ENCODE measurements around the gene YY1.

YY1 gene

DNA sequence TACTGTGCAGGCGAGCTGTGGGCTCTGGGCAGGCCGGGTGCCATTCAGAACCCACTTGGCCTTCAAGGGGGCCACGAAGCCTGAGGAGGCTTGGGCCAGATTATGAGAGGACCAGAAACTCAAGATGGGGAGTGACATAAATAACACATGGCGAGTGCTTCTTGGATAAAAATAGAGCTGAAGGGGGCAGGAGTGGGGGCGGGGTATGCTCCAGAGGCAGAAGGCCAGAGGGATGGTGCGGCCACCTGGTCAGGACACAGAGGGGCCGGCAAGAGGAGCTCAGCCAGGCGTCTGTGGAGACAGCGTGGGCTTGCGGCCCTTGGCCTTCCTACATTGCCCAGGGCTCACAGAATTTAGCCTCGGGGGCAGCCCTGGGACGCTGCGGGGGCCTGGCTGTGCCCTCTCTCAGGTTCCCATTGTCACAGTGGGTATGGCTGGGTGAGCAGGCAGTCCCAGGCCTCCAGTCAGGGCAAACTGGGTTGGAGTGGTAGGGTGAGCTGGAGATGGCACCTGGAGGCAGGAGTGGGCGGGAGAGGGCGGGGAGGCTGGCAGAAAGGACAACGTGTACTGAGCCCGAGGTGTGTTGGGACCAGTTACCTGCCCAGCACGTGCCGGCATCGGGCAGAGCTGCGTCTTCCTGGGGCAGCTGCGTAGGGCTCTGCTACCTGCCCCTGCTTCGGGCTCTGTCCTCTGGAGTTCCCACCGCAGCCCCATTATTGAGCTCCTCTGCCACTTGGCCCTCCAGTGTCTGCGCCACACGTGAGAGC lies 74.7 kb downstream of the YY1 start:
- DNase-seq (ENCODE audit: low spot score) = no peak

DNA sequence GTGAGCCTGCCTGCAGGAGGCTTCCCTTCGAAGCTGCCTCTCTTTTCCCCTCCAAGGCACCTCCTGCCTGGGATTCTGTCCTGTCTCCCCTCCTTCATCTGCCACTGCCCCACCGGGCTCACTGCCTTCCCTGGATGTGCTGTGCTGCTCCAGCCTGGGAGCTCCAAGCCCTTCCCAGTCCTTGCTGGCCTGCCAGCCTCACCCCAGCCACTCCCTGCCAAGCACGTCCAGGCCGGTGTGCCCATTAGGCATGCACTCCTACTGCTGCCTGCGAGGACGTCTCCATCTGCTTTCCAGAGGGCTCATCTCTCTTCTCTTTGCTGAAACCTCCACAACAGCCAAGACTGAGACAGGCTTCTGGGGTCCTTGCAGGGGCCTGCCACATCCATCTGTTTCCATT lies 75.8 kb downstream of the YY1 start:
- DNase-seq (ENCODE audit: low spot score) = no peak

DNA sequence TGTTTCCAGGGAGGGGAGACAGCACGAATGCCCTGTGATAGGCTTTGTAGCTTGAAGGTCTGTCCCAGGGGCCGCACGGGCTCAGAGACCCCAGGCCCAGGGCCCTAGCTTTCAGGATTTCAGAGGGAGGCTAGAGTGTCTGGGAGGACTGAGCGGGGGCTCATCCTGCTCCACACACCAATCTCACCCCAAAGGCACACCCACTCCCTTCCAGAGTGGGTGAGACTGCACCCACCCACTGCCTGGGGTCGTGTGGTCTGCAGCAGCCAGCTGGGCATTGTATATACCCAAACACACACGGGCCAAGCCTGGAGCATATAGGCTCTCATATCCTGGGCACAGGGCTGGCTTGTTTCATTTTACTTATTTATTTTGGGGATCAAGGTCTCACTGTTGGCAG lies 78.4 kb downstream of the YY1 start:
- no peak for DNase-seq (ENCODE audit: low spot score)

- no peak for DNase-seq (ENCODE audit: low spot score)
Observed at GRCh38 chr14:100317912-100318808, 79.2 kb downstream of the YY1 start.

DNA sequence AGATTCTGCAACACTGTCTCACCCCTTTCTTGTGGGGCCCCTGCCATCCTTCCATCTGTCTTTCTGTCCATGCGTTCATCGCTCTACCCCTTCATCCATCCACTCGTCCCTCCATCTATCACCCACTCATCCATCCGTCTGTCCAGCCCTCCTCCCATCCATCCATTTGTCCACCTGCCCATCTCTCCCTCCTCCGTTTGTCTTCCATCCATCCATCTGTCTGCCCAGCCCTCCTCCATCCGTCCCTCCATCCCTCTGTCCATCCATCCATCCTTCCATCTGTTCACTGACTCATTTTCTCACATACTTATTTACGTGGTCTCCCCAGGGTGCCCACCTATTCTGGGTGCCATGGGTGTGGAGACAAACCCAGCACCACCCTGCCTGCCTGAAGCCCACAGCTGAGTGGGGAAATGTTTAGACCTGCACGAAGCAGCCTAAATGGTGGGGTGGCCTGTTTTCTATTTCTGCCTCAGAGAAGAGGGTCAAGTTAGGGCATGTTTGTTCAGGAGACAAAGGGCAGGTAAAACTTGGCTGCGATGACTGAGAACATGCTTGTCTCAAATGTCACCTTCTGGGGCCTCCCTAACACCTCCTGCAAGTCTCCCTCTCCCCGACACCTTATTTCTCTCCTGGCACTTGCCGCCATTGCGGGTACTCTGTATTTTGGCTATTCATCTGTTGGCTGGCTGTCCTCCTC lies 81.4 kb downstream of the YY1 start:
- DNase-seq (ENCODE audit: low spot score) = no peak

DNA sequence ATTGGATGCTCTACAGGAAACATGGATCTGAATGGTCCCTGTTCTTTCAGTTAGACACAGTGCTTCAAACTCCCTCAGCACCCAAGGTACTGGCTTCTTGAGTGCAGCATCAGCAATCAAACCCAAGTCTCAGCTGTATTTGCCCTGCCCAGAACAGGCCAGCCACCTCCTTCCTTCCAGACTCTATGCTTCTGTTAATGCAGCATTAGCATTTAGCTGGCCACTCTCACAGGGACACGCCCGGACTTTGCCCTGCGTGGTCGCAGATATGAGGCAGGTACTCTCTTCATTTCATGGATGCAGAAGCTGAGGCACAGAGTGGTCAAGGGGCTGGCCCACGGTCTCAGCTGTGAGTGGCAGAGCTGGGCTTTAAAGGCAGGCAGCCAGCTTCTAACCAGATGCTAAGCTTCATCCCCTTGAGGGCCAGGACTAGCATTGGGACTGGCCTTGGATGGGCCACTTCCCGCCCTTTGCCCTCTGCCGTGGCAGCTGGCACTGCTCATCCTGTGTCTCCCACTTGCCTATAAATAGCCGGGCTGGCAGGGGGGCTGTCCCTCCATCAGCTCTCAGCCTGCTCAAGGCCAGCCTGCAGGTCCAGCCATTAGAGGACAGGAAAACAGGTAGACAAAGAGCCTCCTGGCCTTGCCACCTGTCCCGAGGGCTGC lies 82.7 kb downstream of the YY1 start:
- DNase-seq (ENCODE audit: low spot score) = no peak

DNA sequence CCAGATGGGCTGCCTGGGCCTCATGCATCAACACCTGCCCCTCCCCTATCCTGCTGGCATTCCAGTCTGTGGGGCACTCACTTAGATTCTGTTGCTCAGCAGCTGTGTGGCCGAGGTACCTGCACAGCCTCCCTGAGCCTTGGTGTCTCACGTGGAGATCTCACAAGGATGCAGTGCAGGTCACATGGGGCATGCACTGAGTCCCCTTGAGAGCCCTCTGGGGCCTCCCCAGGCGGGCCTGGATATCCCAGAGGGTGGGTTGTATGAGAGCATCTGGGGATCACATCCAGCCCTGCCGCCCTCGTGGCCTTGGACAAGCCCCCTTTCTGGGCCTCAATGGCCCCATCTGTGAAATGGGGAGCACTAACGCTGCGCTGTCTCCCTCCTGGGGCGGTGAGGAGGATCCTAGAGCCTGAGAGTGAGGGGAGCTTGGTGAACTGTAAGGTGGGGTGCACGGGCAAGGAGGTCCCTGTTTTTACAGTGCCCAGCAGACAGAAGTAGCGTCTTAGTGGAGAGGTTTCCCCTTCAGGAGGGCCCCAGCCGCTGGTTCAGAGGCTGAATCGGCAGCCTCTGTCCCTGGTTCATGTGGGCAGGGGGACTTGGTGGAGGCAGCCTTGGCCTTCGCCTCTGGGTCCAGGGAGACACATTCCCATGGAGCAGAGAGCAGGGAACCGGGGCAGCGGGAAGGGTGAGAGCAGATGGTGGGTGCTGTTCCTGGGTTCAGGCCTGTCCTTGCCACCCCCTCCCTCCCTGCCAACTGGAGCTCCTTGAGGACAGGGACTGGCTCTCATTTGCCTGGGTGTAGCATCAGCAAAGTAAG lies 83.4 kb downstream of the YY1 start:
- no peak for DNase-seq (ENCODE audit: low spot score)

DNA sequence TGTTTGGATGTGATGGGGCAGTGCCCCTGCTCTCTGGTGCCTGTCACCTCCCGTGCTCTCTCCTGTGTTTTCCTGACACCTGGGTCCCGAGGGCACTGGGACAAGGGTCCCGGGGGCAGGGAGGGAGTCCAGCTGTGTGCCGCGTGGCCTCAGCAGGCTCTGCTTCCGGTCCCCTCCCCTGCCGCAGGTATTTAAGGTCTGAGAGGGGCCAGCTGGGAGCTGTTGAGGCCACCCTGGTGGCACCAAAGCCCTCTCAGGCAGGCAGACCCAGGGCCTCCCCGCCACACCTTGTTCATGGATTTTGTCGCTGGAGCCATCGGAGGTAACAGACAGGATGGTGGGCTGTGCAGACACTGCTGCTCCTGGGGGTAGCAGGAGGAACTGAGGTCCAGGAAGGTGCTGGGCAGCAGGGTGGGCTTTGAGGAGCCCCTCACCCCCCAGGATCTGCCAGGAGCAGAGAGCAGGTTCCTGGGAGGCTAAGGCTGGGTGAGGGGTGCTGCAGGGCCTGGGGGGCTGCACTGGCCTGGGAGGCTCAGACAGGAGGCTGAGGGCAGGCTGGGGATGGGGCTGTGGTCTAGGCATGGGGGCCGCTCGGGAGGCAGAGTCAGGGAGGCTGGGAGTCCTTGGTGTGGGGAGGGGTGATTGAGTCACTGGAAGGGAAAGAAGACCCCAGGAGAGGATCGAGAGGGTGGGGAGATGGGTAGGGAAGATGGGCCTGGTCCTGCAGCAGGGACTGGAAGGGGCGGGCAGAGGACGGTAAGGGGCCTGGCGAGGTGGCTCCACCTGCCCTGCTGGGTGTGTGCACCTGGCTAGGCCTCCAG lies 84.4 kb downstream of the YY1 start, which contains the start of gene SLC25A47:
Gene SLC25A47, plus strand, starts transcription at position 219 of the 821 bp plus-strand sequence. Its CDS starts 76 bp downstream, at position 295.
- DNase-seq (ENCODE audit: low spot score) = no peak

DNA sequence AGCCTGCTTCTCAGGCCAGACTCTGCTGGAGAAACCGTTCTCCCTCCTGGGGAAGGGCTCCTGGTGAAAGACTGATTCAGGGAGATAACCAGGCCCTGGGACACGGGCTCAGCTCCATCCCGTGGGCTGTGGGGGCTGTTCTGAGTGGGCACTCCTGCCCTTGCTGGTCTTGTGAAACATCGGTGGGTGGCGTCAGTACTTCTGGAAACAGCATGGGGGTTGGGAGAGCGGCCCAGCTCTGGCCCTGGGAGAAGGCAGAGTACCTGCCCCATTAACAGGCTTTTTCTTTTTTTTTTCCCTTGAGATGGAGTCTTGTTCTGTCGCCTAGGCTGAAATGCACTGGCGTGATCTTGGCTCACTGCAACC lies 85.0 kb downstream of the YY1 start:
- DNase-seq (ENCODE audit: low spot score) = no peak

- no peak for DNase-seq (ENCODE audit: low spot score)
Observed at GRCh38 chr14:100325231-100325632, 86.3 kb downstream of the YY1 start.

GRCh38 chr14:100325958-100326357 lies 87.0 kb downstream of the YY1 start:
- no peak for DNase-seq (ENCODE audit: low spot score)

DNA sequence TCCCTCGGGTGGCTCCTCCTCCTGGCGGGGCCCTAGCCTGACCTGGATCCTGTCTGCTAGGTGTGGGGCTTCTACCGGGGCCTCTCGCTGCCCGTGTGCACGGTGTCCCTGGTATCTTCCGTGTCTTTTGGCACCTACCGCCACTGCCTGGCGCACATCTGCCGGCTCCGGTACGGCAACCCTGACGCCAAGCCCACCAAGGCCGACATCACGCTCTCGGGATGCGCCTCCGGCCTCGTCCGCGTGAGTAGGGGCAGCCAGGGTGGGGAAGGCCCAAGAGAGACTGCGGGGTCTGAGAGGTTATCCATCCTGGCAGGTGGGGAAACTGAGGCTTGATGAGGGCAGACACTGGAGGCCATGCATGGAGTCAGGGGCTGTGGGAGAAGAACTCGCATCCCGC lies 88.2 kb downstream of the YY1 start:
- DNase-seq (ENCODE audit: low spot score) = no peak

- no peak for DNase-seq (ENCODE audit: low spot score)
Observed at GRCh38 chr14:100328495-100329163, 89.7 kb downstream of the YY1 start.

GRCh38 chr14:100329233-100330006 lies 90.5 kb downstream of the YY1 start:
- DNase-seq (ENCODE audit: low spot score) = no peak

DNA sequence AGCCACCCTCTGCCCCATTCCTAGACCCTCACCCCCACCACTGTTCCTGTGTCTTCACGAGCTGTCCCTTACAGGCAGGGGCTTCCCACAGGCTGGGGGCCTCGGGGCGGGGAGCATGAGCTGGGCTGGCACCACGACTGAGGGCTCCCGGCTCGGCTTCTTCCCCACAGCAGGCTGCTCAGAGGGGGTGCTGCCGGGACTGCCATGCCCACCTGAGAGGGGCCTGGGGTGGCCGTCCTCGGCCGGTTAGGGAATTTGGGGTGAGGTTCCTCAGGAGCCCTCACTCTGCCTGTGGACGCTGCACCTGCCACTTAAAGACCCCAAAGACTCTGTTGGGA lies 91.0 kb downstream of the YY1 start:
- no peak for DNase-seq (ENCODE audit: low spot score)

- DNase-seq (ENCODE audit: low spot score) = no peak
Observed at GRCh38 chr14:100330388-100330931, 91.5 kb downstream of the YY1 start.

DNA sequence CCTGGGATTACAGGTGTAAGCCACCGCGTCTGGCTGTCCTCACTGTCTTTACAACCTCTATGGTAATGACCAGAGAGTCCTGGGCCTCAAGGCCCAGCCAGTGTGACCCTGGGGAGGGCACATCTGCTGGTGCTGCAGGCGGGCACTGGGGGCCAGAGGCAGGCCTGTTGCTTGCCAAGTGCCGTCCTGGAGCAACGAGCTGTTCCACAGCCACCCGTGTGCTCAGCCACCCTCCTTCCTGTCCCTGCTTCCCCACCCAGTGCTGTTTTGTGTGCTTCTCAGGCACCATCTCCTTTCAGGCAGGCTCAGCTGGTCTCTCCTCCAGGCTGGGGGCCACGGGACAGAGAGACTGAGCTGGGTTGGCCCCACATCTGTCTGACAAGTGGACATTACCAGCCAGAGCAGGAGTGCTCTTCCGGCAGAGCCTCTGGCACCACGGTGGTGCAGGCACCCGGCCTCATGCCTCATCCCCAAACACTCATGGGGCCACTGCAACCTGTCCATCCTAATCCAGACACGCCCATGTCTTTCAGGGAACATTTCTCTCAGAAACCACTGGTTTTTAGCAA lies 93.2 kb downstream of the YY1 start:
- DNase-seq (ENCODE audit: low spot score) = no peak

All from COLO829 (cell line).